K562 (cell line): Measurements from ENCODE around the gene PALMD. TPM values are rescaled to one million over a fixed set of nuclear protein-coding genes. Genes with fewer than 3 reads are reported as not detected.

Source experiments
- ATAC-seq: fragments of 200-7000 bp; cut with Tn5 transposase; 3 replicates; pipeline ENCODE4 v1.9.1; 2020; ENCODE audit warnings: moderate library complexity
- BruUV-seq: library from RNA; stranded (reverse); fragments of 400-500 nt; replicated peaks from 2 replicates; lab custom pipeline; 2021; lab: Mats Ljungman, UMichigan
- CTCF ChIA-PET: fragments of 300-600 bp; formaldehyde crosslinking; extraction: SDS; loops from one replicate; lab custom pipeline; 2021; ENCODE audit warnings: low intra/inter-chr PET ratio; lab: Yijun Ruan, JAX
- POLR2A ChIA-PET: fragments of 300-600, 350-650 bp; sonication (Branson Sonifier 250); formaldehyde crosslinking; extraction: SDS; loops from one replicate; lab custom pipeline; 2021; ENCODE audit warnings: antibody characterized with exemption, inconsistent platforms; lab: Yijun Ruan, JAX
- DNase-seq, 4 experiments: peaks; one replicate each; pipeline versions ENCODE4 v3.0.0 to v3.0.0-alpha.2; 2011 to 2018; ENCODE audit warnings: low spot score in 3 of 4, mixed read lengths in 3 of 4; ENCODE audit errors: extremely low read depth in 1 of 4
- FAIRE-seq: peaks from 2 replicates; lab custom pipeline; 2011; peaks lifted over from hg19 to GRCh38; lab: Jason Lieb, UNC
- H2AFZ ChIP-seq: 2 replicates; pipeline ENCODE4 v1.6.0; 2011; ENCODE audit warnings: low read depth, low read length, control low read depth, inconsistent platforms
- H3K27ac ChIP-seq: fragments of 200-600 bp; 3 replicates; pipeline ENCODE4 v1.8.0; 2011; ENCODE audit warnings: low read depth, mild to moderate bottlenecking, control low read depth, inconsistent platforms, low read length, moderate library complexity, mixed read lengths; ENCODE audit errors: extremely low read depth
- H3K27me3 ChIP-seq, 2 experiments: fragments of 300-600 bp in 1 of 2; 2 replicates in 1 of 2; 3 replicates in 1 of 2; pipeline versions ENCODE4 v1.6.0 to v1.8.0; 2011; ENCODE audit warnings: inconsistent platforms in 2 of 2, low read length in 2 of 2, mild to moderate bottlenecking in 1 of 2, mixed read lengths in 1 of 2, moderate library complexity in 1 of 2; ENCODE audit not compliant: control insufficient read depth in 2 of 2, insufficient read depth in 2 of 2
- H3K36me3 ChIP-seq: fragments of 300-600 bp; 3 replicates; pipeline ENCODE4 v1.8.0; 2011; ENCODE audit warnings: mild to moderate bottlenecking, low read length, inconsistent platforms; ENCODE audit not compliant: control insufficient read depth, insufficient read depth
- H3K4me1 ChIP-seq, 2 experiments: fragments of 200-600 bp in 1 of 2; replicated peaks in 1 of 2; 2 replicates in 1 of 2; 3 replicates in 1 of 2; pipeline versions ENCODE4 v1.5.1 to v1.8.0; 2011; ENCODE audit warnings: inconsistent platforms in 2 of 2, low read length in 2 of 2, mild to moderate bottlenecking in 1 of 2, mixed read lengths in 1 of 2, moderate library complexity in 1 of 2; ENCODE audit not compliant: control insufficient read depth in 2 of 2, insufficient read depth in 2 of 2
- H3K4me2 ChIP-seq: 2 replicates; pipeline ENCODE4 v1.6.1; 2011; ENCODE audit warnings: low read length, control low read depth, inconsistent platforms, mixed read lengths; ENCODE audit not compliant: insufficient read depth
- H3K4me3 ChIP-seq: fragments of 200-600 bp; sonication (generic), shearing (Covaris generic); 2 replicates; pipeline ENCODE4 v1.5.1; 2016; ENCODE audit warnings: control low read depth, inconsistent platforms
- H3K79me2 ChIP-seq: fragments of 200-600 bp; 3 replicates; pipeline ENCODE4 v1.8.0; 2011; ENCODE audit warnings: low read length, inconsistent platforms; ENCODE audit not compliant: control insufficient read depth, insufficient read depth
- H3K9ac ChIP-seq, 2 experiments: 2 replicates each; pipeline versions ENCODE4 v1.6.0 to v1.6.1; 2011; ENCODE audit warnings: low read depth in 2 of 2, low read length in 2 of 2, control low read depth in 1 of 2, inconsistent platforms in 1 of 2, mild to moderate bottlenecking in 1 of 2, mixed read lengths in 1 of 2; ENCODE audit not compliant: insufficient read depth in 1 of 2
- H3K9me1 ChIP-seq: one replicate; pipeline ENCODE4 v1.6.0; 2011; ENCODE audit warnings: inconsistent platforms, mild to moderate bottlenecking, low read length, moderate library complexity; ENCODE audit not compliant: control insufficient read depth, insufficient read depth
- H3K9me3 ChIP-seq: replicated peaks from 2 replicates; pipeline ENCODE4 v1.5.1; 2011; ENCODE audit warnings: low read depth, low read length, inconsistent platforms; ENCODE audit not compliant: control insufficient read depth, insufficient read depth
- H4K20me1 ChIP-seq: replicated peaks from 2 replicates; pipeline ENCODE4 v1.6.1; 2011; ENCODE audit warnings: low read length, inconsistent platforms, mixed read lengths; ENCODE audit not compliant: control insufficient read depth, insufficient read depth
- CHCHD3 ChIP-seq: fragments of 250-450 bp; sonication (Bioruptor Pico); IDR thresholded peaks from 2 replicates; pipeline ENCODE4 v2.1.2; 2022; ENCODE audit warnings: mild to moderate bottlenecking
- DLX4 ChIP-seq: fragments of 250-450 bp; sonication (Bioruptor Pico); IDR thresholded peaks from 2 replicates; pipeline ENCODE4 v1.6.1; 2021; ENCODE audit warnings: mild to moderate bottlenecking
- HDAC2 ChIP-seq: fragments of 450-650 bp; IDR thresholded peaks from 2 replicates; pipeline ENCODE4 v1.6.1; 2016; ENCODE audit warnings: mild to moderate bottlenecking
- LCOR ChIP-seq: sonication (generic); formaldehyde crosslinking; IDR thresholded peaks from 2 replicates; pipeline ENCODE4 v1.8.0; 2022; ENCODE audit warnings: mild to moderate bottlenecking, missing genetic modification reagents
- MECOM ChIP-seq: fragments of 250-450 bp; sonication (Bioruptor Pico); IDR thresholded peaks from 2 replicates; pipeline ENCODE4 v1.8.0; 2022; ENCODE audit warnings: inconsistent platforms
- NFATC3 ChIP-seq: fragments of 450-650 bp; IDR thresholded peaks from 2 replicates; pipeline ENCODE4 v1.6.1; 2017; ENCODE audit warnings: mild to moderate bottlenecking
- PTTG1 ChIP-seq: fragments of 450-650 bp; IDR thresholded peaks from 2 replicates; pipeline ENCODE4 v1.6.1; 2016; ENCODE audit warnings: low read depth, mild to moderate bottlenecking, missing genetic modification characterization, missing compliant biosample characterization
- SMARCA4 ChIP-seq: fragments of 450-650 bp; IDR thresholded peaks from 2 replicates; pipeline ENCODE4 v1.6.1; 2016
- TSC22D4 ChIP-seq: fragments of 450-650 bp; IDR thresholded peaks from 2 replicates; pipeline ENCODE4 v1.6.1; 2016; ENCODE audit warnings: missing genetic modification characterization, missing biosample characterization, control low read depth
- ZNF133 ChIP-seq: fragments of 250-450 bp; sonication (Bioruptor Pico); IDR thresholded peaks from 2 replicates; pipeline ENCODE4 v1.4.0; 2020; ENCODE audit warnings: mild to moderate bottlenecking
- ZNF316 ChIP-seq: fragments of 450-650 bp; IDR thresholded peaks from 2 replicates; pipeline ENCODE4 v1.6.1; 2016
- ZNF551 ChIP-seq: fragments of 250-450 bp; sonication (Bioruptor Pico); IDR thresholded peaks from 2 replicates; pipeline ENCODE4 v1.5.0; 2021; ENCODE audit warnings: mild to moderate bottlenecking, moderate library complexity
- ZNF668 ChIP-seq: fragments of 250-450 bp; sonication (Bioruptor Pico); IDR thresholded peaks from 2 replicates; pipeline ENCODE4 v1.8.0; 2022; ENCODE audit warnings: mild to moderate bottlenecking, inconsistent platforms
- ZZZ3 ChIP-seq: fragments of 450-650 bp; IDR thresholded peaks from 2 replicates; pipeline ENCODE4 v1.6.1; 2016; ENCODE audit warnings: antibody characterized with exemption, mild to moderate bottlenecking, moderate library complexity
- WGBS: fragments of 100-300 bp; shearing (Covaris generic); methylation state at CpG from one replicate; pipeline ENCODE4 v1.1.6; 2016; ENCODE audit warnings: low coverage, mixed read lengths; ENCODE audit not compliant: insufficient coverage; ENCODE audit errors: missing lambda C conversion rate; 5-methylcytosine and 5-hydroxymethylcytosine counted together
- in situ Hi-C: fragments of 300-500 bp; cut with MboI; formaldehyde crosslinking; loops from 4 replicates; pipeline ENCODE4 v1.15.0; 2018; ENCODE audit warnings: inconsistent platforms, mixed read lengths
- intact Hi-C: fragments of 100-400 bp; cut with micrococcal nuclease; formaldehyde crosslinking; loops from 2 replicates; pipeline ENCODE4 v1.14.2; 2022
- polyA plus RNA-seq, 8 experiments: library from polyadenylated mRNA; depleted of rRNA in 4 of 8; stranded (reverse) in 5 of 8; unstranded in 3 of 8; fragments of >200 nt; fragmentation: Nextera tagmentation in 2 of 8; fragmentation: Illumina TruSeq in 1 of 8; extraction: Ambion mirVana in 2 of 8; extraction: Trizol in 1 of 8; gene quantifications; 2 replicates each; pipeline versions ENCODE4 v1.2.1 to v1.2.3, GENCODE V29; 2011 to 2014; ENCODE audit warnings: inconsistent platforms in 1 of 8, missing spikeins in 1 of 8
- total RNA-seq, 7 experiments: library from RNA; depleted of rRNA in 6 of 7; stranded (reverse); fragments of >200 nt in 6 of 7; fragmentation: Illumina TruSeq in 2 of 7; extraction: Trizol in 2 of 7; gene quantifications; 2 replicates each; pipeline versions ENCODE4 v1.2.1 to v1.2.3, GENCODE V29; 2011 to 2021; ENCODE audit warnings: low replicate concordance in 1 of 7
- TF ChIP-seq, protein P1 (sequence below): sonication (generic); IDR thresholded peaks from 2 replicates; pipeline ENCODE4 v1.6.1; 2016

Gene PALMD
- total and polyA plus RNA-seq, 9 of the 15 experiments (the other 6 are each of a cell fraction or from before 2014, with no cell fraction given), result 2.7 to 13.5 (median 5.4) TPM

DNA sequence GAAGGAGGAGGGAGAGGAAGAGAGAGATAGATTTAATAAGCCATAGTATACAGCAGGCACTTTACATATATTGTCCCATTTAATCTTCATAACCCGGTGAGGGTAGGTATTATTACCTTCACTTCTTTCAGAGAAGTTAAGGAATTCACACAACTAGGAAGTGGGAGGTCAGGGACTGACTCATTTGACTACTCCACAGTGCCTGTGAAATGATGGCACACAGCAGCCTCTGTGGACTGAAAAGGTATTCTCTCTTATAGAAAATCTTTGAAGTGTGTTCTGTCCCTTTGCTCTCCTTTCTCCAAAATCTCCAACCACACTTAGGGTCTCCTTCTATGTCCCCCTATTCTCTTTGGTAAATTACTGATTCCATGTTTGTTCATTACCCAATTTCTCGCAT lies 23.9 kb downstream of the PALMD start:
- in situ Hi-C loops (no loop called here), intact Hi-C loops (no loop called here)
- FAIRE-seq (no peak), ATAC-seq (peak; percentile 44; the same call in 1 of the 3 replicates), DNase-seq (no peak)
- ChIA-PET POLR2A (no interaction called here), CTCF (no interaction called here)
- H2AFZ ChIP-seq, result no peak overlapping the region
- H3K4me3 ChIP-seq, result no peak overlapping the region
- H3K9me1 ChIP-seq, result no peaks in the 10 kb centered on the region
- no peak overlapping the region for H3K27ac ChIP-seq
- H3K27me3 ChIP-seq, result no peaks in the 10 kb centered on the region
- no peak overlapping the region for H3K4me2 ChIP-seq
- H3K9ac ChIP-seq, result no peak overlapping the region
- TF ChIP-seq NFATC3 (no peak), MECOM (CRISPR knock-in tag) (no peak), LCOR (CRISPR knock-in tag) (no peak), TSC22D4 (tag) (no peak), ZNF668 (no peak), ZNF551 (no peak), SMARCA4 (no peak), HDAC2 (no peak), ZZZ3 (no peak), PTTG1 (tag) (no peak), CHCHD3 (CRISPR knock-in tag) (no peak), ZNF316 (no peak), DLX4 (CRISPR knock-in tag) (no peak), ZNF133 (no peak)
- TF ChIP-seq, protein P1, sequence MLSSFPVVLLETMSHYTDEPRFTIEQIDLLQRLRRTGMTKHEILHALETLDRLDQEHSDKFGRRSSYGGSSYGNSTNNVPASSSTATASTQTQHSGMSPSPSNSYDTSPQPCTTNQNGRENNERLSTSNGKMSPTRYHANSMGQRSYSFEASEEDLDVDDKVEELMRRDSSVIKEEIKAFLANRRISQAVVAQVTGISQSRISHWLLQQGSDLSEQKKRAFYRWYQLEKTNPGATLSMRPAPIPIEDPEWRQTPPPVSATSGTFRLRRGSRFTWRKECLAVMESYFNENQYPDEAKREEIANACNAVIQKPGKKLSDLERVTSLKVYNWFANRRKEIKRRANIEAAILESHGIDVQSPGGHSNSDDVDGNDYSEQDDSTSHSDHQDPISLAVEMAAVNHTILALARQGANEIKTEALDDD, result no peak
- TF ChIP-seq, all 486 proteins: peak for 0
- Histone ChIP-seq H3K4me1 (no peaks in the 10 kb centered on the region), H3K9me3 (no peaks in the 10 kb centered on the region), H4K20me1 (no peaks in the 10 kb centered on the region), H3K36me3 (no peaks in the 10 kb centered on the region), H3K79me2 (no peaks in the 10 kb centered on the region)
- 43% methylated on average over 2 of the region's 2 CpGs for WGBS
- BruUV-seq, result no TSS peak
